Stimulated activated CD8-positive, alpha-beta memory T cell treated with anti-CD3 and anti-CD28 coated beads, Interleukin-7, amount 100 ng/mL, for 48 hours (primary cell): Measurements from ENCODE around the gene ATXN10.

Experiments
- DNase-seq, 2 donors: peaks; one replicate each; pipeline ENCODE4 v3.0.0-alpha.2; 2020; ENCODE audit warnings: low read depth in 1 of 2; ENCODE audit errors: extremely low read depth in 1 of 2

ATXN10 gene

GRCh38 chr22:45871721-45872120, 200.1 kb downstream of the ATXN10 start:
- DNase-seq: no peak

DNA sequence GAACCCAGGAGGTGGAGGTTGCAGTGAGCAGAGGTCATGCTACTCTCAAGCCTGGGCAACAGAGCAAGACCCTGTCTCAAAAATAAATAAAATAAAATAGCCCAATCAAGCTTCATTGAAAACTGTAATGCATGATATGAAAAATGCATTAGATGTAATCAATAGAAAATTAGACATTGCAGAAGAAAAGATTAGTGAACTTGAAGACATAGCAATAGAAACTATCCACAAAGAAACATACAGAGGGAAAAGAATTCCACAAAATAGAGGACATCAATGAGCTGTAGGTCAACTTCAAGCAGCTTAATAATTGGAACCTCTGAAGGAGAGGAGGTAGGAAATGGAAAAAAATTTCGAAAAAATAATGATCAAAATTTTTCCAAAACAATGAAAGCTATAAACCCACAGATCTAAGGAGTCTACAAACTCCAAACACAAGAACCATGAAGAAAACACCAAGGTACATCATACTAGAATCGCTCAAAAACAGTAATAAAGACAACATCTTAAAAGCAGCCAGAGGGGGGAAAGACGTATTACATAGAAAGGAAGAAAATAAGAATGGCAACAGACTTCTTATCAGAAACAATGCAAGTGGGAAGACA, 201.1 kb downstream of the ATXN10 start:
- DNase-seq: no peak

DNA sequence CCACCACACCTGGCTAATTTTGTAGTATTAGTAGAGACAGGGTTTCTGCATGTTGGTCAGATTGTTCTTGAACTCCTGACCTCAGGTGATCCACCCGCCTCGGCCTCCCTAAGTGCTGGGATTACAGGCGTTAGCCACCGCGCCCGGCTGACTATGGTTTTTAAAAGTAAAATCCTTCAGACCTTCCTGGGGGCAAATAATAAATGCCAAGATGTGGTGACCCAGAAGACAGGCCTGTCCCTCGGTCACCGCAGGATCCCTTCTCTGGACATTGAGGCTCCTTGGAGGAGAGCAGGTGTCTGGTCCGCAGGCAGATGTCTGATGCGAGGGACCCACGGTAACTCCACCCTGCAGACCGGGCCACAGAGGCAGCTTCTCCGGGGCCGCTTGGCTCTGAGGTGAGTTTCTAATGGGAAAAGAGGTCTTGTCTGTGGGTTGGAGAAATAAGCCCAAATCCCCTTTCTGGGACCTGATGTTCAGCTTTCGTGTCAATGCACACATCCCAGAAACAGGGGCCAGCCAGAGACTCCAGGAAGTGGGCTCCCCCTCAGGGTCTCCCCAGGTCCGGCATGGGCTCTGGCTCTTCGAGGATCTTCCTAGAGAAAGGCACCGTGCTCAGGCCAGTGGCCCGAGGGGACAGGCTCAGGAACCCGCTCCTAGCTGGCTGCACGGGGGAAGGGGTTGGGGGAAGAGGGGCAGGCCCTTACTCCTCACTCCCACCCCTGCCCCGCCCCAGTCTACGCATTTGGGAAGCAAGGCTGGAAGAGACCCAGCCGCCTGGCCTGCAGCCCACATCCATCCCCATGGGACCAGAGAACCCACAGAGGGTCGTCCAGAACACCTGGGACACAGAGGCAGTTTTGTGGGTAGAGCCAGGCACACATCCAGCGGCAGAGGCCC, 204.8 kb downstream of the ATXN10 start:
- DNase-seq: no peak

DNA sequence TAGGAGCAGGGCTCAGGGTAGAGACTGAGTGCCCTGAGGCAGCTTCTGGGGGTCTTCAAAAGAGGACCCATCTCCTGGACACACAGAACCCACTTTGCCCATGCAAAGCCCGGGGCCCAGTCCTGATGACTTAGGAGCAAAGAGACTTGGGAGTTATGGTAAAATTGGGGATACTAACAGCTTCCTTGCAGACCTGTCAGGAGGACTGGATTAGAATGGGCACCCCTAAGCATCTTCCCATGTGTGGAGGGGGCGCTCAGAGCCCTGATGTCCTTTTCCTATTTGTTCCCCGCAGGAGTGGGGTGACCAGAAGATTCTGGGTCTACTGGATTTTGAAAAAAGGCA, 205.4 kb downstream of the ATXN10 start:
- no peak for DNase-seq

GRCh38 chr22:45877651-45878050, 206.0 kb downstream of the ATXN10 start:
- no peak for DNase-seq

GRCh38 chr22:45878051-45878781, 206.6 kb downstream of the ATXN10 start:
- no peak for DNase-seq

DNA sequence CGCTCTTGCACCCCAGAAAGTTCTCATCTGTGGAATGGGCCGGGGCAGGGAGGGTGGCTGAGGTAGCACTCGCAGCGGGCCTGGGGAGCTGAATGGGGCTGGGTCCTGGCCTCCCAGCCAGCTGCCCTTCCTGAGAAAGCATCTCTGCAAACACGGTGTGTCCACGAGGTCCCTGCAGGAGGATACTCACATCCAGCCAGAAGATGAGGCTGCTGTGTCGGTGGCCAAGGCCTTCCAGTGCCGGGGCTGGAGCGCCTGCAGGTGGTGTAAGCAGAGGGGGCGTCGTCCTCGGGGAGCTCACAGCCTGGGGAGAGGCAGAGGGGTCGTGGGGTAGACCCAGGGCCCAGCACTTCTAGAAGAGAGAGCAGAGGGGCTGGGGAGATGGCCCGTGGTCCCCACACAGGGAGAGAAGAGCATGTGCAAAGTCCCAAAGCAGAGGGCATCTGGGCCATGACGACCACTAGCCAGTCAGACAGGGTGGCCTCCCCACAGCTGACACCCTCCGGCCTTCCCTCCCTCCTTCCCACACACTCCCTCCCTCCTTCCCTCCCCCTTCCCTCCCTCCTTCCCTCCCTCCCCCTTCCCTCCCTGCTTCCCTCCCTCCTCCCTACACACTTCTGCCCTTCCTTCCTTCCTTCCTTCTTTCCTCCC, 207.4 kb downstream of the ATXN10 start:
- no peak for DNase-seq

DNA sequence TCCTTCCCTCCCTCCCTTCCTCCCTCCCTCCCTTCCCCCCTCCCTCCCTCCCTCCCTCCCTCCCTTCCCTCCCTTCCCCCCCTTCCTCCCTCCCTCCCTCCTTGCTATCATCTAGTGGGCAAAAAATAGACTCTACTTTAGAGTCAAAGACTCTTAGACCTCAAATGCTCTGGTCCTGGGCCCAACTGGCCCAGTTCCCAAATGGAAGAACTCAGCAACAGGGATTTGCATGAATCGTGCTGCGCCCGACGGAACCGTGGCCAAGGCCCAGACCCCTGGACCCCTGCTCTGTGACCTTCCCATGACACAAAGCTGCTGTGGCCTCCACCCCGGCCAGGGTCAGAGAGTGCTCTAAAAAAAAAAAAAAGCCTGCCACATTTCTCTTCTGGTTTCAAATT, 207.9 kb downstream of the ATXN10 start:
- no peak for DNase-seq

- no peak for DNase-seq
Measured at GRCh38 chr22:45880091-45880715, 208.6 kb downstream of the ATXN10 start.

GRCh38 chr22:45880716-45881523, 209.3 kb downstream of the ATXN10 start:
- DNase-seq: no peak

GRCh38 chr22:45881524-45881875, 209.9 kb downstream of the ATXN10 start:
- DNase-seq: no peak

- no peak for DNase-seq
Measured at GRCh38 chr22:45882881-45883810, 211.5 kb downstream of the ATXN10 start.

- DNase-seq: no peak
Measured at GRCh38 chr22:45883811-45884170, 212.2 kb downstream of the ATXN10 start.

DNA sequence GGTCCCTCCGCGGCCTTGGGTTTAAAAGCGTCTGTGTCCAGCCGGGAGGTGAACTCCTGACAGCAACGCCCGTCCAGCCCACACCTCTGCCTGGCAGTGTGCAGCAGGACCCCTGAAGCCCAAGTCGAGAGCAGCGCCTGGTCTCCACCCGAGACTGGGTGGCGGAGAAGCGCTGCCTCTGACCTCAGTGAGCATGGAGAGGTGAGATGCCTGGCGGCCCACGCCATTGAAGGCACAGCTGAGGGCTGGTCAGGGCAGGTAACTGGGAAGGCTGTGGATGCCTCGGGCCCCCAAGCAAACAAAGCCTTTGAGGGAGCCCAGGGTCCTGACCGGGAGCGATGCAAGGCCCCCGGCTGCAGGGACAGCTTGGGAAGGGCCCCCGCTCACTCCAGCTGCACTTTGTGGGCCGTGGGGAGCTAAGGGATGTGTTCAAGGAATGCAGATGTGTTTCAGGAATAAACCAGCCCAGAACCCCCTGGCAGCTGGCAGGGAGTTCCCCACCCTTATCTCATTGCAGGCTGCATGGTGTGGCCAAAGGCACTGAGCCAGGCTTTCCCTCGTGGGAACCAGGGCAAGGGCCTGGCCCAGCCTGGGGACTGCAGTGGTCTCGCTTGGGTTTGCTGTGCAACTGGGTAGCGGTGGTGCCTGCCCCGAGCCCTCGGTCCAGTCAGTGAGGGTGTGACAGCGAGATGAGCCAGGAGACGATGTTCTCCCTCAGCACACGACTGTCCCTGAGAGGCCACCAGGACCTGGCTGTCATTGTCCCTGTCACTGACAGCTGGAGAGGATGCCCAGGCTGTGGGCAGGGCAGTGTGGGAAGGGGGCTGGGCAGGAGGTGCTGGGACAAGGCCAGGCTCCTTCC, 212.8 kb downstream of the ATXN10 start:
- no peak for DNase-seq

GRCh38 chr22:45885171-45885840, 213.7 kb downstream of the ATXN10 start:
- no peak for DNase-seq

- DNase-seq: no peak
Measured at GRCh38 chr22:45885941-45886395, 214.3 kb downstream of the ATXN10 start.

DNA sequence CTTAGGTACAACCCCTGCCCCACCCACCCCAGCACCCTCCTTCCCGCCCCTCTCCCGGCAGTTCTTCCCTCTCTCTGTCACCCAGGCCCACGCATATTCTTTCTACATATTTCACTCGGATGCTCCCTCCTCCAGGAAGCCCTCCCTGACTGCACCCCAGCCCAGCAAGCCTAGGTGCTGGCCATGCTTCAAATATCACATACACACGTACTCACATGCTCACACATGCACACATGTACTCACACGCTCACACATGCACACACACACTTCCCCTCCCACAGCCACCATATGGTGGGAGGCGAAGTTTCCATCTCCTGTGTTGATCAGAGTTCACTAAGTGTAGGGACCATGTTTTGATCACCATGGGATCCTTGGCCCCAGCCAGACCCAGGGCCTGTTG, 214.9 kb downstream of the ATXN10 start:
- DNase-seq: no peak
